Stomach (tissue), 9 donors: ENCODE measurements around the gene ITM2A. TPM values are rescaled to one million over a fixed set of nuclear protein-coding genes. Genes with fewer than 3 reads are reported as not detected.
A peak's percentile ranks its signal among the peaks of the same experiment; 100 is the strongest.

Experiments
- DNase-seq, 2 donors: peaks; one replicate each; pipeline versions ENCODE4 v3.0.0 to v3.0.0-alpha.2; 2013 to 2019
- H3K27ac ChIP-seq, 5 donors: fragments of 200-600 bp in 4 of 5; sonication (generic) in 4 of 5; one replicate each; pipeline ENCODE4 v1.5.1; 2013 to 2019; ENCODE audit warnings: mild to moderate bottlenecking in 1 of 5, moderate library complexity in 1 of 5
- H3K27me3 ChIP-seq, 3 donors: fragments of 200-600 bp; sonication (generic); one replicate each; pipeline ENCODE4 v1.5.1; 2017 to 2019; ENCODE audit warnings: mixed run types in 1 of 3
- H3K36me3 ChIP-seq, 4 donors: fragments of 200-600 bp; sonication (generic); 1 replicate in 3 of 4; 2 replicates in 1 of 4; pipeline ENCODE4 v1.5.1; 2016 to 2019
- H3K4me1 ChIP-seq, 4 donors: fragments of 200-600 bp; sonication (generic); one replicate each; pipeline ENCODE4 v1.5.1; 2016 to 2019
- H3K4me3 ChIP-seq, 4 donors: fragments of 200-600 bp; sonication (generic) in 3 of 4; one replicate each; pipeline ENCODE4 v1.5.1; 2016 to 2019; ENCODE audit warnings: mild to moderate bottlenecking in 1 of 4
- H3K9me3 ChIP-seq, 4 donors: fragments of 200-600 bp; sonication (generic); one replicate each; pipeline ENCODE4 v1.5.1; 2016 to 2019
- EP300 ChIP-seq: sonication (generic); formaldehyde crosslinking; IDR thresholded peaks from one replicate; pipeline ENCODE4 v1.6.1; 2017; ENCODE audit warnings: antibody characterized with exemption
- POLR2A ChIP-seq, 4 donors: fragments of 450-650 bp; IDR thresholded peaks; one replicate each; pipeline ENCODE4 v1.6.1; 2016; ENCODE audit warnings: antibody characterized with exemption in 4 of 4, control low read depth in 2 of 4, mild to moderate bottlenecking in 1 of 4, moderate library complexity in 1 of 4
- POLR2AphosphoS5 ChIP-seq, 3 donors: sonication (generic); formaldehyde crosslinking; IDR thresholded peaks; one replicate each; pipeline ENCODE4 v1.6.1; 2016; ENCODE audit warnings: antibody characterized with exemption in 3 of 3
- WGBS, 5 donors: extraction: QIAGEN DNeasy Blood & Tissue Kit in 3 of 5; methylation state at CpG; one replicate each; pipeline versions ENCODE4 v1.1.5 to v1.1.7; 2013 to 2018; 5-methylcytosine and 5-hydroxymethylcytosine counted together
- intact Hi-C: fragments of 100-400 bp; cut with DNase I; formaldehyde crosslinking; loops from one replicate; pipeline ENCODE4 v1.15.1; 2023; ENCODE audit warnings: low total_unique reads
- polyA plus RNA-seq, 3 donors: library from polyadenylated mRNA; stranded (reverse); fragments of 200-250 nt; gene quantifications; one replicate each; pipeline ENCODE4 v1.2.3, GENCODE V29; 2013
- total RNA-seq, 5 donors: library from RNA; depleted of rRNA; stranded (reverse); fragments of >200 nt; gene quantifications; one replicate each; pipeline versions ENCODE4 v1.1.0 to v1.2.3, GENCODE V29; 2014 to 2016
- TF ChIP-seq, protein P1 (sequence below), 7 experiments: fragments of 450-650 bp in 4 of 7; fragments of 200-600 bp in 3 of 7; sonication (generic) in 3 of 7; IDR thresholded peaks; one replicate each; pipeline ENCODE4 v1.5.1; 2016 to 2019; ENCODE audit warnings: antibody characterized with exemption in 7 of 7, control low read depth in 2 of 7, mild to moderate bottlenecking in 1 of 7
- donor health status: healthy with polysubstance abuse.
- donor health status: Bipolar disorder and iron deficiency.
- donor health status: healthy.

ITM2A gene
- total and polyA plus RNA-seq, 8 donors = 6.7 to 233 (median 10.3) TPM; not detected in 1

DNA sequence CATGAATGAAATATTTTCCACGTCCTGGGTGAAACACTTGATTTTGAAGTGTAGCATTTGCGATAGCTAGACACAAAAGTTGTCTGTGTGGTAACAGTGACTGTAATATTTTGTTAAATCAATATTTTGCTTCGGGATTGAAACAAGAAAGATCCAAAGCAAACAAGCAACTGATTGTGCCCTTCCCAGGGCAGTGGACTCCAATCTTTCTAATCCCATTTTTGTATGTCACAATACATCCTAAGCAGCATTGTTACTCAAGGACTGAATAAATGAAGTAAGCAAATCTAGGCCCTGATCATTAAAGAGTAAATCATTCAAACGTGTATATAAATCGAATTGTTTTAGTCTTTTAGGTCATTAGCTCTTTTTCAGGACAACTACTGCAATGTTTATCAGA is 2.8 kb downstream of the ITM2A start:
- WGBS, 5 donors = 38 to 48% (median 44%) methylated on average over 5 of the region's 5 CpGs
- no peaks in the 10 kb centered on the region for H3K9me3 ChIP-seq
- TF ChIP-seq POLR2A (IDR thresholded peaks at IDR 0.05) (no peak), EP300 (no peak), POLR2AphosphoS5 (IDR thresholded peaks at IDR 0.05) (no peak)
- TF ChIP-seq, protein P1, sequence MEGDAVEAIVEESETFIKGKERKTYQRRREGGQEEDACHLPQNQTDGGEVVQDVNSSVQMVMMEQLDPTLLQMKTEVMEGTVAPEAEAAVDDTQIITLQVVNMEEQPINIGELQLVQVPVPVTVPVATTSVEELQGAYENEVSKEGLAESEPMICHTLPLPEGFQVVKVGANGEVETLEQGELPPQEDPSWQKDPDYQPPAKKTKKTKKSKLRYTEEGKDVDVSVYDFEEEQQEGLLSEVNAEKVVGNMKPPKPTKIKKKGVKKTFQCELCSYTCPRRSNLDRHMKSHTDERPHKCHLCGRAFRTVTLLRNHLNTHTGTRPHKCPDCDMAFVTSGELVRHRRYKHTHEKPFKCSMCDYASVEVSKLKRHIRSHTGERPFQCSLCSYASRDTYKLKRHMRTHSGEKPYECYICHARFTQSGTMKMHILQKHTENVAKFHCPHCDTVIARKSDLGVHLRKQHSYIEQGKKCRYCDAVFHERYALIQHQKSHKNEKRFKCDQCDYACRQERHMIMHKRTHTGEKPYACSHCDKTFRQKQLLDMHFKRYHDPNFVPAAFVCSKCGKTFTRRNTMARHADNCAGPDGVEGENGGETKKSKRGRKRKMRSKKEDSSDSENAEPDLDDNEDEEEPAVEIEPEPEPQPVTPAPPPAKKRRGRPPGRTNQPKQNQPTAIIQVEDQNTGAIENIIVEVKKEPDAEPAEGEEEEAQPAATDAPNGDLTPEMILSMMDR (IDR thresholded peaks at IDR 0.05) = no peak
- no peak for DNase-seq
- H3K4me3 ChIP-seq = no peak overlapping the region
- H3K36me3 ChIP-seq = no peaks in the 10 kb centered on the region
- no peaks in the 10 kb centered on the region for H3K27me3 ChIP-seq
- H3K4me1 ChIP-seq = no peaks in the 10 kb centered on the region
- intact Hi-C loops = no loop called here
- H3K27ac ChIP-seq = no peak overlapping the region

DNA sequence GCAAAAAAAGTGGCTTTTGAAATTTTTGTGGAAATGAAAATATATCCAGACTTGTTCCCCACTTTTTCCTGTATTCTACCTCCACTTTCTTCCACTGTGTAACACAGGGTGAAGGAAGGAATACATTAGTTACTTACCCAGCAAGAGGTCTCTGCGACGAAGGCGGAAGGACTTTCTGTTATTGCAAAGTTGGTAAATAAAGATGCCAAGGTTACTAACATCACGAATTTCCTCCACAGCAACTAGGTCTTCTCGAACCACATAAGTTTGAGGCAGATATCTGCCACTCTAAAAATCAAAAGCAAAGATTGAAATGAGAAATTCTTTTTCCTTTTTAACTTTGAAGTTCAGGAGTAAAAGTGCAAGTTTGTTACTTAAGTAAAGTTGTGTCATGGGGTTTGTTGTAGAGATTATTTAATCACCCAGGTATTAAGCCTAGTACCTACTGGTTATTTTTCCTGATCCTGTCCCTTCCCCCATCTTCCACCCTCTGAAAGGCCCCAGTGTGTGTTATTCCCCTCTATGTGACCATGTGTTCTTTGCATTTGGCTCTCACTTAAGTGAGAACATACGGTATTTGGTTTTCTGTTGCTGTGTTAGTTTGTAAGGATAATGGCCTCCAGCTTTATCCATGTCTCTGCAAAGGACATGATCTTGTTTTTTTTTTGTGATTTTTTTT is 5.8 kb downstream of the ITM2A start:
- TF ChIP-seq POLR2AphosphoS5 (IDR thresholded peaks at IDR 0.05) (no peak), POLR2A (IDR thresholded peaks at IDR 0.05) (no peak), EP300 (no peak)
- TF ChIP-seq, protein P1 (IDR thresholded peaks at IDR 0.05) = no peak
- Histone ChIP-seq H3K36me3 (no peaks in the 10 kb centered on the region), H3K9me3 (no peaks in the 10 kb centered on the region), H3K4me1 (no peaks in the 10 kb centered on the region), H3K27me3 (no peaks in the 10 kb centered on the region), H3K27ac (no peak overlapping the region), H3K4me3 (no peak overlapping the region)
- peak in 1 of 2 donors; percentile 7 for DNase-seq
- intact Hi-C loops = no loop called here
- 65 to 85% (median 77%) methylated on average over 6 of the region's 6 CpGs for WGBS, 5 donors

DNA sequence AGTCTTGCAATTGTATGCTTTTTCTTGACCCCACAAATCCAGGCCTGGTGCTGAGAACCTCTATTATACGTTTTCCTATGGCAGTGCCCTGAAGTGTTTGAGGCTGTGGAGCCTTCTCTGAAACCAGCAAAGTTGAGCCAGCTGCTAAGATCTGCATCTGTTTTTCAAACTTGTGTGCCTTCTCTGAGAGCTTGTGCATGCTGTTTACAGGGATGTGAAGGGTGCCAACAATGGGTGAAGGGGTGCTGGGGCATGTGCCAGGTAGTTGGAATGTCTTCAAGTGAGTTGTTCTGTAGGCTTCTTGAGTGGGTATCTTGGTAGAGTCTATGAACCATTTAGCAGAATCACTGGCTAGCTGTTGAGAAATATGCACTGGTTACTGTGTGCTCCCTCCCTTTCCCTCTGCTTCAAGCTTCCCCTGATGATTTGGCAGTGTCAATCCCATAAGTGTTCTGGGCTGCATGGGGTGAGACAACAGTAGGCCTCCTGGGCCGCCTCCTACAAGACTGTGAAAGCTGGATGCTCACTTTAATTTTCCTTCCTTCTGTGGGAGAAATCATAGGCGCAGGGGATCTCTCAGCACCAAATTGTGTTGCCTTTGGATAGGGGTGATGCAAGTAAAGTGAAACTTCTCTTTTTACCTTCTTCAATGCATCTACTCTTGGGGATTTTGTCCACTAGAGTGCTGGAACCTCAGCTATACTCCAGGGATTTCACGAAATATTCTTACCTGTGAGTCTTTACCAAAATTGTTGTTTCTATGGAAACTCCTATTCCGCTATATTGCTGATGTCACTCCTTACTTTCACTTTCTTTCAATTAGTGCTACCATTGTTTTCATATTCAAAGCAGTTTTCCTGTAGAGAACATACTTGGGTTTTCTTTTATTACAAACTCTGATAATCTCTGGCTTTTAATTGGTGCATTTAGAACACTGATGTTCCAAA is 30.0 kb downstream of the ITM2A start:
- Histone ChIP-seq H3K27me3 (no peaks in the 10 kb centered on the region), H3K9me3 (no peaks in the 10 kb centered on the region)

DNA sequence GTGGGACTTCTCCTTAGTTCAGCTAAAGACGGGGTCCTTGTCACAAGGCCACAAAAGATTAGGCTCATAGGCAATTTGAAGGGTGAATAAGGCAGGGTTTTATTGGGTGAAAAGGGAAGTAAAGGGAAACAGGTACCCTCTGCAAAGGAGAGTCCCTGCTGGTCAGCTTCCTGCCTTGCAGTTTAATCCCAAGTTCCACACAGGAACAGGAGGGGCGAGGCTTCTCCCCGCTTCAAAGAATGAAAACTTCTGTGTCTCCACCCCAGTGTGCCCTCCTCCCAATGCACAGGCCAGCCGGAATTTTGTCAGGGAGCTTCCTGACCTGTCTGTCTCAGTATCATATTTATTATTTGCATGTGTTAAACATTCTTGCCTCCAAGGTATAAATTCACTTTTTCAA is 37.1 kb downstream of the ITM2A start:
- H3K4me1 ChIP-seq = no peaks in the 10 kb centered on the region
- no peak overlapping the region for H3K27ac ChIP-seq
- TF ChIP-seq POLR2A (IDR thresholded peaks at IDR 0.05) = no peak
- H3K9me3 ChIP-seq = no peaks in the 10 kb centered on the region
- no peaks in the 10 kb centered on the region for H3K36me3 ChIP-seq
- WGBS, 5 donors = 28 to 57% (median 42%) methylated on average over 4 of the region's 4 CpGs
- intact Hi-C loops = no loop called here
- no peaks in the 10 kb centered on the region for H3K27me3 ChIP-seq
- DNase-seq = no peak
- no peak overlapping the region for H3K4me3 ChIP-seq

More for the DNA sequence above, 30.0 kb downstream of the ITM2A start:
- WGBS, 5 donors = 63 to 84% (median 75%) methylated on average over 4 to 5 of the region's 5 CpGs
- no peaks in the 10 kb centered on the region for H3K36me3 ChIP-seq
- DNase-seq = no peak
- no peak overlapping the region for H3K27ac ChIP-seq
- TF ChIP-seq, protein P1 (IDR thresholded peaks at IDR 0.05) = no peak
- TF ChIP-seq POLR2AphosphoS5 (IDR thresholded peaks at IDR 0.05) (no peak), EP300 (no peak), POLR2A (IDR thresholded peaks at IDR 0.05) (no peak)
- no peaks in the 10 kb centered on the region for H3K4me1 ChIP-seq
- H3K4me3 ChIP-seq = no peak overlapping the region
- intact Hi-C loops = no loop called here
